GM12878 (cell line): ENCODE data around the gene PCDHGA3. TPM values are rescaled to one million over a fixed set of nuclear protein-coding genes. Genes with fewer than 3 reads are reported as not detected.

Experiments
- ATAC-seq: fragments of 200-7000 bp; cut with Tn5 transposase; 3 replicates; pipeline ENCODE4 v1.9.1; 2020; ENCODE audit warnings: mild to moderate bottlenecking, moderate library complexity
- BruUV-seq: library from RNA; stranded (reverse); fragments of 400-500 nt; replicated peaks from 2 replicates; lab custom pipeline; 2021; lab: Mats Ljungman, UMichigan
- CTCF ChIA-PET: fragments of 300-600 bp; sonication (Branson Sonifier 250); formaldehyde crosslinking; extraction: SDS; loops from one replicate; lab custom pipeline; 2021; ENCODE audit warnings: inconsistent platforms; lab: Yijun Ruan, JAX
- POLR2A ChIA-PET: fragments of 350-600 bp; formaldehyde crosslinking; extraction: SDS; loops from one replicate; lab custom pipeline; 2021; ENCODE audit warnings: inconsistent platforms; lab: Charles Lee
- RAD21 ChIA-PET: fragments of 300-600 bp; sonication (Branson Sonifier 250); formaldehyde crosslinking; loops from one replicate; lab custom pipeline; 2023; ENCODE audit warnings: antibody characterized with exemption; ENCODE audit not compliant: unreplicated experiment; lab: Charles Lee
- SMC1A ChIA-PET: fragments of 300-600 bp; sonication (Branson Sonifier 250); formaldehyde crosslinking; loops from one replicate; lab custom pipeline; 2023; ENCODE audit not compliant: unreplicated experiment, uncharacterized antibody; lab: Charles Lee
- DNase-seq: peaks from one replicate; pipeline ENCODE4 v3.0.0-alpha.2; 2011; ENCODE audit warnings: low read depth, low spot score
- FAIRE-seq: peaks from 3 replicates; lab custom pipeline; 2011; peaks lifted over from hg19 to GRCh38; lab: Jason Lieb, UNC
- H2AFZ ChIP-seq: 2 replicates; pipeline ENCODE4 v1.6.0; 2011; ENCODE audit warnings: low read depth, low read length, control low read depth; ENCODE audit not compliant: control insufficient read depth
- H3K27ac ChIP-seq: 2 replicates; pipeline ENCODE4 v1.5.1; 2011; ENCODE audit warnings: control low read depth; ENCODE audit not compliant: control insufficient read depth, insufficient read depth
- H3K27me3 ChIP-seq, 2 experiments: replicated peaks in 1 of 2; 2 replicates each; pipeline versions ENCODE4 v1.6.0 to v1.6.1; 2011; ENCODE audit warnings: low read length in 1 of 2; ENCODE audit not compliant: control insufficient read depth in 2 of 2, insufficient read depth in 2 of 2
- H3K36me3 ChIP-seq, 2 experiments: 2 replicates each; pipeline ENCODE4 v1.5.1; 2011; ENCODE audit warnings: low read length in 1 of 2; ENCODE audit not compliant: control insufficient read depth in 2 of 2, insufficient read depth in 2 of 2
- H3K4me1 ChIP-seq: 2 replicates; pipeline ENCODE4 v1.6.1; 2011; ENCODE audit warnings: mild to moderate bottlenecking, low read length, moderate library complexity, mixed read lengths; ENCODE audit not compliant: control insufficient read depth, insufficient read depth
- H3K4me2 ChIP-seq: 2 replicates; pipeline ENCODE4 v1.6.0; 2011; ENCODE audit warnings: control low read depth; ENCODE audit not compliant: control insufficient read depth, insufficient read depth
- H3K4me3 ChIP-seq: fragments of 200-600 bp; sonication (generic); 2 replicates; pipeline ENCODE4 v1.5.1; 2016
- H3K79me2 ChIP-seq: 2 replicates; pipeline ENCODE4 v1.6.0; 2011; ENCODE audit warnings: low read length; ENCODE audit not compliant: control insufficient read depth, insufficient read depth
- H3K9ac ChIP-seq: 2 replicates; pipeline ENCODE4 v1.8.0; 2011; ENCODE audit warnings: low read length, control low read depth, mixed read lengths; ENCODE audit not compliant: control insufficient read depth, insufficient read depth
- H3K9me3 ChIP-seq: replicated peaks from 3 replicates; pipeline ENCODE4 v1.5.1; 2011; ENCODE audit warnings: mild to moderate bottlenecking, low read length; ENCODE audit not compliant: control insufficient read depth, insufficient read depth
- H4K20me1 ChIP-seq: 2 replicates; pipeline ENCODE4 v1.6.0; 2011; ENCODE audit not compliant: control insufficient read depth, insufficient read depth
- CTCF ChIP-seq, 3 experiments: IDR thresholded peaks in 2 of 3; conservative IDR thresholded peaks in 1 of 3; 2 replicates each; pipeline ENCODE4 v1.5.1; 2011; ENCODE audit warnings: low read depth in 3 of 3, low read length in 3 of 3, mild to moderate bottlenecking in 3 of 3, control low read depth in 2 of 3, moderate library complexity in 2 of 3, inconsistent platforms in 1 of 3, mixed read lengths in 1 of 3; ENCODE audit not compliant: control insufficient read depth in 2 of 3, insufficient read depth in 1 of 3; ENCODE audit errors: extremely low read depth in 1 of 3
- ELK1 ChIP-seq: IDR thresholded peaks from 2 replicates; pipeline ENCODE4 v1.6.1; 2012; ENCODE audit warnings: low read depth, low read length, improper control_type of control experiment
- EP300 ChIP-seq, 2 experiments: fragments of 150-350 bp in 1 of 2; IDR thresholded peaks; 2 replicates each; pipeline ENCODE4 v1.6.1; 2011 to 2012; ENCODE audit warnings: low read depth in 2 of 2, low read length in 2 of 2, borderline replicate concordance in 1 of 2, improper control_type of control experiment in 1 of 2, inconsistent platforms in 1 of 2; ENCODE audit not compliant: control insufficient read depth in 1 of 2
- WGBS: methylation state at CpG from one replicate; pipeline ENCODE4 v1.1.6; 2016; ENCODE audit warnings: low lambda C conversion rate; ENCODE audit not compliant: insufficient replicate concordance, insufficient coverage; ENCODE audit errors: missing lambda C conversion rate; 5-methylcytosine and 5-hydroxymethylcytosine counted together
- in situ Hi-C: fragments of 300-500 bp; cut with MboI; formaldehyde crosslinking; loops from 9 replicates; pipeline ENCODE4 v1.14.3; 2018; ENCODE audit warnings: mixed read lengths
- intact Hi-C: fragments of 100-400 bp; cut with micrococcal nuclease; formaldehyde crosslinking; loops from one replicate; pipeline ENCODE4 v1.14.2; 2022; ENCODE audit not compliant: unreplicated experiment
- polyA plus RNA-seq, 11 experiments: library from polyadenylated mRNA; depleted of rRNA in 4 of 11; unstranded in 6 of 11; stranded (reverse) in 5 of 11; fragments of >200 nt; fragmentation: Nextera tagmentation in 4 of 11; fragmentation: Illumina TruSeq in 1 of 11; extraction: Ambion mirVana in 4 of 11; extraction: Trizol in 1 of 11; gene quantifications; 1 replicate in 1 of 11; 2 replicates in 10 of 11; pipeline versions ENCODE4 v1.2.1 to v1.2.3, GENCODE V29; 2011 to 2016; ENCODE audit warnings: inconsistent platforms in 2 of 11, missing spikeins in 2 of 11, low read depth in 1 of 11
- total RNA-seq, 4 experiments: library from RNA; depleted of rRNA in 3 of 4; stranded (reverse); fragments of >200 nt in 3 of 4; fragmentation: Illumina TruSeq in 1 of 4; extraction: Trizol in 1 of 4; gene quantifications; 2 replicates each; pipeline versions ENCODE4 v1.2.1 to v1.2.3, GENCODE V29; 2013 to 2021

The PCDHGA3 gene
- total and polyA plus RNA-seq, 10 of the 15 experiments (the other 5 are each of a cell fraction or from before 2014, with no cell fraction given): 0.06 to 0.17 (median 0.11) TPM; not detected in 6

- TF ChIP-seq ELK1: no peak
Measured at GRCh38 chr5:141342773-141343172, 856 bp upstream of the PCDHGA3 start (continued).

GRCh38 chr5:141343953-141344463 is 379 bp downstream of the PCDHGA3 start:
- Histone ChIP-seq H3K36me3 (no peaks in the 10 kb centered on the region), H3K4me2 (no peak overlapping the region), H3K4me1 (no peaks in the 10 kb centered on the region), H3K9me3 (peaks cover 2% of the 10 kb centered on the region; the same call in 2 of the 3 replicates), H3K4me3 (0 out of 2 replicates have a peak overlapping the region, but pooled peaks have one; percentile 11), H3K9ac (no peak overlapping the region), H3K79me2 (no peaks in the 10 kb centered on the region), H2AFZ (no peak overlapping the region)
- ATAC-seq: no peak
- in situ Hi-C loops: no loop called here
- no peak for FAIRE-seq
- TF ChIP-seq CTCF (IDR thresholded peaks at IDR 0.05 in 2 of 3, conservative IDR thresholded peaks at IDR 0.05 in 1 of 3; ENCODE audit: control insufficient read depth in 2 of 3, extremely low read depth in 1 of 3, insufficient read depth in 1 of 3, low read depth in 3 of 3, low read length in 3 of 3): peak in 1 of 3 experiments; percentile 2; a peak in 1 of 6 replicates
- TF ChIP-seq EP300 (IDR thresholded peaks at IDR 0.05; ENCODE audit: borderline replicate concordance in 1 of 2, control insufficient read depth in 1 of 2, low read depth in 2 of 2, low read length in 2 of 2): no peak
- TF ChIP-seq, all 136 proteins: peak for 1
- ChIA-PET RAD21 (interaction anchor here (1.1 kb wide), 1 partner anchor 220 kb away, joined by 3 read pairs; no protein-coding TSS in a partner anchor), SMC1A (interaction anchor here (1.1 kb wide), 1 partner anchor 16 kb away, joined by 3 read pairs; no protein-coding TSS in a partner anchor), CTCF (interaction anchor here (1.1 kb wide), 1 partner anchor 220 kb away, joined by 5 read pairs; no protein-coding TSS in a partner anchor), POLR2A (interaction anchor here (0.6 kb wide), 1 partner anchor 443 kb away, joined by 4 read pairs; no protein-coding TSS in a partner anchor)
- WGBS: 85% methylated on average over 31 of the region's 31 CpGs
- intact Hi-C loops: no loop called here
- Histone ChIP-seq H3K27me3 (no peaks in the 10 kb centered on the region), H3K27ac (no peak overlapping the region), H4K20me1 (no peaks in the 10 kb centered on the region)
- no peak for DNase-seq
- BruUV-seq: no TSS peak
